PC-9 (cell line): ENCODE results near the gene DOCK4.

Experiments used
- EZH2 ChIP-seq: fragments of 200-600 bp; sonication (generic); IDR thresholded peaks from 2 replicates; pipeline ENCODE4 v1.8.0; 2017; ENCODE audit warnings: antibody characterized with exemption, low read depth
- TF ChIP-seq, protein P1 (sequence below): fragments of 200-600 bp; sonication (generic); conservative IDR thresholded peaks from 2 replicates; pipeline ENCODE4 v1.6.1; 2017; ENCODE audit warnings: mixed run types, antibody characterized with exemption, mild to moderate bottlenecking, moderate library complexity

- TF ChIP-seq, protein P1, sequence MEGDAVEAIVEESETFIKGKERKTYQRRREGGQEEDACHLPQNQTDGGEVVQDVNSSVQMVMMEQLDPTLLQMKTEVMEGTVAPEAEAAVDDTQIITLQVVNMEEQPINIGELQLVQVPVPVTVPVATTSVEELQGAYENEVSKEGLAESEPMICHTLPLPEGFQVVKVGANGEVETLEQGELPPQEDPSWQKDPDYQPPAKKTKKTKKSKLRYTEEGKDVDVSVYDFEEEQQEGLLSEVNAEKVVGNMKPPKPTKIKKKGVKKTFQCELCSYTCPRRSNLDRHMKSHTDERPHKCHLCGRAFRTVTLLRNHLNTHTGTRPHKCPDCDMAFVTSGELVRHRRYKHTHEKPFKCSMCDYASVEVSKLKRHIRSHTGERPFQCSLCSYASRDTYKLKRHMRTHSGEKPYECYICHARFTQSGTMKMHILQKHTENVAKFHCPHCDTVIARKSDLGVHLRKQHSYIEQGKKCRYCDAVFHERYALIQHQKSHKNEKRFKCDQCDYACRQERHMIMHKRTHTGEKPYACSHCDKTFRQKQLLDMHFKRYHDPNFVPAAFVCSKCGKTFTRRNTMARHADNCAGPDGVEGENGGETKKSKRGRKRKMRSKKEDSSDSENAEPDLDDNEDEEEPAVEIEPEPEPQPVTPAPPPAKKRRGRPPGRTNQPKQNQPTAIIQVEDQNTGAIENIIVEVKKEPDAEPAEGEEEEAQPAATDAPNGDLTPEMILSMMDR = no peak
- TF ChIP-seq EZH2 = no peak
These were observed 13.7 kb downstream of the DOCK4 start for GRCh38 chr7:112192236-112193154.
